HG02610 (cell line): Measurements from ENCODE around the gene ADAMTS9.
A peak's percentile ranks its signal among the peaks of the same experiment; 100 is the strongest.

ENCODE experiments used
- ATAC-seq: cut with Tn5 transposase; IDR thresholded peaks from one replicate; pipeline ENCODE4 v1.9.1; 2021; ENCODE audit warnings: mild to moderate bottlenecking, moderate library complexity; ENCODE audit not compliant: unreplicated experiment

Gene ADAMTS9

GRCh38 chr3:64578062-64578770, 109.6 kb downstream of the ADAMTS9 start:
- no peak for ATAC-seq

GRCh38 chr3:64576211-64576775, 111.5 kb downstream of the ADAMTS9 start:
- no peak for ATAC-seq

GRCh38 chr3:64575211-64575844, 112.5 kb downstream of the ADAMTS9 start:
- ATAC-seq, result peak; percentile 88

GRCh38 chr3:64574194-64574593, 113.6 kb downstream of the ADAMTS9 start:
- ATAC-seq, result no peak

- no peak for ATAC-seq
These were observed 115.8 kb downstream of the ADAMTS9 start for GRCh38 chr3:64571982-64572381.

GRCh38 chr3:64568895-64569517, 118.8 kb downstream of the ADAMTS9 start:
- ATAC-seq, result no peak

GRCh38 chr3:64566859-64567258, 120.9 kb downstream of the ADAMTS9 start:
- ATAC-seq, result no peak

- ATAC-seq, result no peak
These were observed 124.0 kb downstream of the ADAMTS9 start for GRCh38 chr3:64563751-64564150.

GRCh38 chr3:64561868-64562267, 125.9 kb downstream of the ADAMTS9 start:
- ATAC-seq, result no peak

GRCh38 chr3:64561325-64561843, 126.4 kb downstream of the ADAMTS9 start:
- ATAC-seq, result no peak

GRCh38 chr3:64560791-64561190, 127.0 kb downstream of the ADAMTS9 start:
- ATAC-seq, result no peak

GRCh38 chr3:64559588-64559987, 128.2 kb downstream of the ADAMTS9 start:
- ATAC-seq, result no peak

- ATAC-seq, result no peak
These were observed 131.8 kb downstream of the ADAMTS9 start for GRCh38 chr3:64556046-64556445.

- no peak for ATAC-seq
These were observed 132.4 kb downstream of the ADAMTS9 start for GRCh38 chr3:64555351-64555750.

- no peak for ATAC-seq
These were observed 133.5 kb downstream of the ADAMTS9 start for GRCh38 chr3:64554096-64554920.

GRCh38 chr3:64552966-64553365, 134.8 kb downstream of the ADAMTS9 start:
- ATAC-seq, result no peak

- no peak for ATAC-seq
These were observed 135.6 kb downstream of the ADAMTS9 start for GRCh38 chr3:64552160-64552559.

GRCh38 chr3:64551697-64552096, 136.1 kb downstream of the ADAMTS9 start:
- ATAC-seq, result no peak

GRCh38 chr3:64550745-64551144, 137.1 kb downstream of the ADAMTS9 start:
- no peak for ATAC-seq

- ATAC-seq, result no peak
These were observed 137.9 kb downstream of the ADAMTS9 start for GRCh38 chr3:64549869-64550268.
